Measurements from ENCODE around the gene MRPS18B.

MRPS18B gene

DNA sequence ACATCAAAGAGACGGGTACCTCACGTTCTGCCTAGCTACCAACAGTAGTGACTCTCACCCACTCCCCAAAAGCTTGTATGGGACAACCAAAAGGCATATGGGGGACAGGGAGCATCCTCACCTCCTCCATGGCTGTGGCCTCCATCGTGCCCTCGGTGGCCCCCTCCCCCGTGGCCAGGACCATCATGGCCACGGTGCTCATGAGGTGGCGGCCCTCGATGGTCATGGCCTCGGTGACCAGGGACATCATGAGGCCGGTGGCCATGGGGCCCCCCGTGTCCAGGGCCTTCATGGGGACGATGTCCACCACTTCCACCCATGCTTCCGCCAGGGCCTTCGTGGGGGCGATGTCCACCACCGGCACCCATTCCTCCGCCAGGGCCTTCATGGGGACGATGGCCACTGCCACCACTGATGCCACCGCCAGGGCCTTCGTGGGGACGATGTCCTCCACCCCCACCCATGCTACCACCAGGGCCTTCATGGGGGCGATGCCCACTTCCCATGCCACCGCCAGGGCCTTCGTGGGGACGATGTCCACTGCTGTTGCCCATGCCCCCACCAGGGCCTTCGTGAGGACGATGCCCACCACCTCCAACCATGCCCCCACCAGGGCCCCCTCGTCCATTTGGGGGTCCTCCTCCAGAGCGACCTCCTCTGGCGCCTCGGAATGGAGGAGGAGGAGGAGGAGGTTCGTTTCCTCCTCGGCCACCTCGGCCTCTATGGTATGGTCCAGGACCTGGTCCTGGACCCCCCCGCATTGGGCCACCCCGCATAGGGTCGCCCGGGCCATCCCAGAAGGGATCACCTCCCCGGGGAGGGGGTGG, 15.6 kb upstream of the MRPS18B start:
- TF ChIP-seq CTCF (IDR thresholded peaks at IDR 0.05; ENCODE audit: low read length, missing control alignments), result no peak
- no peak for DNase-seq (ENCODE audit: low read depth)

DNA sequence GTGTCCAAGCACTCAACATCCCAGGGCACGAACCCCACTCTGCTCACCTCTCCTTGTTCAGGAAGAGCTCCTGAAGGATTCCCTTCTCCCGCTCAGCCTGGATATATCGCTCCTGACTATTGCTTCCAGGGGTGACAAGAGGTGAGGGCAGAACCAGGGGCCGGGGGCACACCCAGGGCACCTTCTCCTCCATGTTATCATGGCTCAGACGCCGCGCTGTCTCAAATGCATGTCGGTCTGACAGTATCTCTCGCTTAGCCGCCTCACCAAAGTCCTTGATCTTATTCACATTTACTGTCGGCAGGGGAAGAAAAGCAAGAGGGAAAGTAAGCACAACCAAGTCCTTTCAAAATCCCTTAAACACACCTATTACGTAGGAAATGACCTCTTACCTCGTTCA, 13.7 kb upstream of the MRPS18B start:
- no peak for DNase-seq (ENCODE audit: low read depth)
- no peak overlapping the region for H3K4me3 ChIP-seq (replicated peaks; ENCODE audit: low read depth, low read length)
- no peak for TF ChIP-seq CTCF (IDR thresholded peaks at IDR 0.05; ENCODE audit: low read length, missing control alignments)

More for the DNA sequence above, 15.6 kb upstream of the MRPS18B start:
- H3K4me3 ChIP-seq (replicated peaks; ENCODE audit: low read depth, low read length), result no peak overlapping the region

DNA sequence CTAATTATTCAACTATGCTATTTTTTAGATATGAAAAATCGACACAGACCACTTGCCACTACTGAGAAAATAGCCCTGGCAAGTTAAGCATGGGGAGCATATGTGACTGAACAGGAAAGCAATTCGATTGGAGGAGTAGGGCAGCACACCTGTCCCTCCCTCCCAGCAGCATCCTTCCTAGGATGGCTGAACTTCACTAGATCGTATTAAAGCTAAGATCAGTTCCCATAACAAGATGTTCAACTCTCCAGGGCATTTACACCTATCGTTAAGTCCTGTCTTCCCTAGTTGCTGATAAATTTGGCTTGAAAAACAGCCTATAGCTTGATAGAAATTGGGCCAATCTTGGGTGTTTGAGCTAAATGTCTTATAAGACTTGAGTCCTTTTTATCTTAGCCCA, 7.6 kb upstream of the MRPS18B start:
- H3K4me3 ChIP-seq (replicated peaks; ENCODE audit: low read depth, low read length), result no peak overlapping the region
- TF ChIP-seq CTCF (IDR thresholded peaks at IDR 0.05; ENCODE audit: low read length, missing control alignments), result no peak
- DNase-seq (ENCODE audit: low read depth), result no peak

- DNase-seq (ENCODE audit: low read depth), result peak; percentile 47
- H3K4me3 ChIP-seq (replicated peaks; ENCODE audit: low read depth, low read length), result no peak overlapping the region
- TF ChIP-seq CTCF (IDR thresholded peaks at IDR 0.05; ENCODE audit: low read length, missing control alignments), result no peak
Observed at GRCh38 chr6:30611150-30611855, 6.3 kb upstream of the MRPS18B start.

DNA sequence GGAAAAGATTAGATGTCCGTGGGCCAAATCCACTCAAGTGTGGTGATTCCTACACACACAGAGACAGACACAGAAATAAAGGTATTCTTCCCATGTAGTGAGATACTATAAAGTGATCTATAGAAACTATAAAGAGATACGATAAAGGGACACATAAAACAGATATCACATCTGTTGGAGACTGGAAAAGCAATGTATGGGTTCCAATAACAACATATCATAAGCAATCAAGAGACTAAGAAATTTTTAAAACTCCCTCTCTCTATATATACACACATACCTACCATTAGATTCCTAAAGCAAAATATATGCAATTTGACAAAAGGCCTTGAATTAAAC, 5.8 kb upstream of the MRPS18B start:
- no peak overlapping the region for H3K4me3 ChIP-seq (replicated peaks; ENCODE audit: low read depth, low read length)
- no peak for TF ChIP-seq CTCF (IDR thresholded peaks at IDR 0.05; ENCODE audit: low read length, missing control alignments)
- no peak for DNase-seq (ENCODE audit: low read depth)

DNA sequence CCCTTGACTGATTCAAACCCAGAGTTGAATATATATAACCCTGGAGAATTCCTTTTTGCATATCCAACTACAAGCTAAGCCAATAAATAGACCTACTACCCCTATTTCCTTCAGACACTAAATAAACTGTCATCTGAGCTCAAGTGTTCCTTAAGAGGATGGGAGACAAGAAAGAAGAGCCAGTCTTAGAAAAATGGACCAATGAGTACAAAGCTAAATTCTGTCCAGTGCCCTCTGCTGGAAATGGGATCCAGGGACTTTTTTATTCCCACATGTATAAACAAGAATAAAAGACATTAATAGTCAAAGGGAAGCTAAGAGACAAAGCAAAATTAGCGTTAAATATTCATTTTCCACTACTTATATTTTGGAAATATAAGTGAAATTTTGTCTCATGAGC, 5.4 kb upstream of the MRPS18B start:
- TF ChIP-seq CTCF (IDR thresholded peaks at IDR 0.05; ENCODE audit: low read length, missing control alignments), result peak; percentile 52
- peak; percentile 56 for DNase-seq (ENCODE audit: low read depth)
- H3K4me3 ChIP-seq (replicated peaks; ENCODE audit: low read depth, low read length), result no peak overlapping the region

Data from fibroblast of pulmonary artery (primary cell).